SIG-M5 (cell line): ENCODE measurements around the gene EPM2A.

Experiments used
- DNase-seq: peaks from one replicate; lab custom pipeline; 2025; lab: John Stamatoyannopoulos, UW

Gene EPM2A

GRCh38 chr6:145602726-145603326 lies 132.5 kb downstream of the EPM2A start:
- no peak for DNase-seq

- DNase-seq: no peak
Observed at GRCh38 chr6:145601397-145601796, 133.9 kb downstream of the EPM2A start.

GRCh38 chr6:145600299-145600698 lies 135.0 kb downstream of the EPM2A start:
- DNase-seq: no peak

- DNase-seq: no peak
Observed at GRCh38 chr6:145588981-145589380, 146.3 kb downstream of the EPM2A start.

- no peak for DNase-seq
Observed at GRCh38 chr6:145587334-145587733, 148.0 kb downstream of the EPM2A start.

- no peak for DNase-seq
Observed at GRCh38 chr6:145583753-145584152, 151.6 kb downstream of the EPM2A start.
